Parathyroid adenoma (tissue), 2 donors: Measurements from ENCODE around the gene SPATA13.
"Not testable (repeated sequence)": the region's sequence is repeated elsewhere in the genome, so short reads cannot be mapped to it uniquely, and the experiment has no call there.

Experiments used
- H2AFZ ChIP-seq: fragments of 300-600 bp; sonication (generic); one replicate; pipeline ENCODE4 v1.7.0; 2017; ENCODE audit warnings: antibody characterized with exemption, mild to moderate bottlenecking
- H3K27ac ChIP-seq: fragments of 300-600 bp; sonication (generic); one replicate; pipeline ENCODE4 v1.7.0; 2017
- H3K27me3 ChIP-seq: fragments of 300-600 bp; sonication (generic); one replicate; pipeline ENCODE4 v1.7.0; 2017; ENCODE audit warnings: low read length; ENCODE audit not compliant: control insufficient read depth, insufficient read depth
- H3K36me3 ChIP-seq: fragments of 300-600 bp; sonication (generic); one replicate; pipeline ENCODE4 v1.7.0; 2017; ENCODE audit warnings: low read length; ENCODE audit not compliant: control insufficient read depth, insufficient read depth
- H3K4me1 ChIP-seq: fragments of 300-600 bp; sonication (generic); one replicate; pipeline ENCODE4 v1.7.0; 2017; ENCODE audit warnings: control low read depth
- H3K4me2 ChIP-seq: fragments of 300-600 bp; sonication (generic); one replicate; pipeline ENCODE4 v1.7.0; 2017; ENCODE audit warnings: low read length
- H3K4me3 ChIP-seq: fragments of 300-600 bp; sonication (generic); one replicate; pipeline ENCODE4 v1.7.0; 2017; ENCODE audit warnings: low read depth, low read length
- H3K79me2 ChIP-seq: fragments of 300-600 bp; sonication (generic); one replicate; pipeline ENCODE4 v1.7.0; 2017; ENCODE audit warnings: control low read depth
- H3K9ac ChIP-seq: fragments of 300-600 bp; sonication (generic); one replicate; pipeline ENCODE4 v1.7.0; 2017; ENCODE audit warnings: mild to moderate bottlenecking
- H3K9me3 ChIP-seq: fragments of 300-600 bp; sonication (generic); one replicate; pipeline ENCODE4 v1.7.0; 2017; ENCODE audit warnings: low read length; ENCODE audit not compliant: control insufficient read depth
- CTCF ChIP-seq: fragments of 300-600 bp; sonication (generic); IDR thresholded peaks from one replicate; pipeline ENCODE4 v1.7.0; 2017; ENCODE audit warnings: antibody characterized with exemption, mild to moderate bottlenecking
- donor health status: primary hyperparathyroidism.

Gene SPATA13

GRCh38 chr13:24323036-24323738, 162.7 kb downstream of the SPATA13 start:
- no peaks in the 10 kb centered on the region for H3K27me3 ChIP-seq
- no peaks in the 10 kb centered on the region for H3K9me3 ChIP-seq
- no peak overlapping the region for H2AFZ ChIP-seq
- H3K79me2 ChIP-seq, result no peaks in the 10 kb centered on the region
- H3K9ac ChIP-seq, result no peak overlapping the region
- no peaks in the 10 kb centered on the region for H3K36me3 ChIP-seq
- H3K27ac ChIP-seq, result no peak overlapping the region
- no peak overlapping the region for H3K4me2 ChIP-seq
- H3K4me1 ChIP-seq, result no peaks in the 10 kb centered on the region
- no peak for TF ChIP-seq CTCF
- no peak overlapping the region for H3K4me3 ChIP-seq

GRCh38 chr13:24323739-24324075, 163.2 kb downstream of the SPATA13 start:
- H3K36me3 ChIP-seq, result no peaks in the 10 kb centered on the region
- TF ChIP-seq CTCF, result no peak
- no peaks in the 10 kb centered on the region for H3K9me3 ChIP-seq
- no peaks in the 10 kb centered on the region for H3K4me1 ChIP-seq
- no peaks in the 10 kb centered on the region for H3K27me3 ChIP-seq
- H3K4me2 ChIP-seq, result no peak overlapping the region
- H2AFZ ChIP-seq, result no peak overlapping the region
- no peak overlapping the region for H3K4me3 ChIP-seq
- H3K9ac ChIP-seq, result no peak overlapping the region
- H3K27ac ChIP-seq, result no peak overlapping the region
- no peaks in the 10 kb centered on the region for H3K79me2 ChIP-seq

DNA sequence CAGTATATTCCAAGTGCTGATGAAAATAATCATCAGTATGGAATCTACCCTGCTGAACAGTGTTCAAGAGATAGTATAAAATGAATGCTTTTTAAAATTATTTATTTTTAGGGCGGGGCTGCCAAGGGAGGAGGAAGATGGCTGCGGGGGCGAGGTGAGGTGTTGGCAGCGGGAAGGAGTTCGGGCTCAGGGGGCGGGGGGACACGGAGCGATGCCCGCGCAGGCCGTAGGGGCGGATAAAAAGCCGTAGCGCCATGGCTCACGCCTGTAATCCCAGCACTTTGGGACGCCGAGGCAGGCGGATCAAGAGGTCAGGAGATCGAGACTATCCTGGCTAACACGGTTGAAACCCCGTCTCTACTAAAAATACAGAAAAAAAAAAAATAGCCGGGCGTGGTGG, 167.1 kb downstream of the SPATA13 start:
- not testable (repeated sequence) for H3K27ac ChIP-seq, H3K36me3 ChIP-seq, H3K4me2 ChIP-seq, H2AFZ ChIP-seq, H3K4me1 ChIP-seq, H3K9ac ChIP-seq, H3K4me3 ChIP-seq, H3K79me2 ChIP-seq, H3K9me3 ChIP-seq, H3K27me3 ChIP-seq

- Histone ChIP-seq H3K4me1 (no peaks in the 10 kb centered on the region), H3K4me3 (no peak overlapping the region), H3K9me3 (no peaks in the 10 kb centered on the region), H3K27me3 (no peaks in the 10 kb centered on the region), H3K79me2 (no peaks in the 10 kb centered on the region), H3K27ac (no peak overlapping the region), H3K36me3 (no peaks in the 10 kb centered on the region), H3K9ac (no peak overlapping the region), H3K4me2 (no peak overlapping the region), H2AFZ (no peak overlapping the region)
- TF ChIP-seq CTCF, result no peak
Observed at GRCh38 chr13:24328145-24328544, 167.6 kb downstream of the SPATA13 start.

DNA sequence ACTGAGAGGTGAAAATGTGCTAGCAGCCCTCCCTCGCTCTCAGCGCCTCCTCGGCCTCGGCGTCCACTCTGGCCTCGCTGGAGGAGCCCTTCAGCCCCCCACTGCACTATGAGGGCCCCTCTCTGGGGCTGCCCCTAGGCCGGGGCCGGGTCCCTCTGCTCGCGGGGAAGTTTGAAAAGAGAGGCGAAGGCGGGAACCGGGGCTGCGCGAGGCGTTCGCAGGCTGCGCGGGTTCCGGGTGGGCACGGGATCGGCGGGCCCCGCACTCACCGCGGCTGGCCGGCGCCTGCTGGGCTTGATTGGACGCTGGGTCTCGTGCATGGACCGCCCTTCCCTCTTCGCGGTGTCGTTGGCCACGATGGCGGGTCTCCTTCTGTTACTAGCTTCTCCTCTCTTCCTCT, 178.2 kb downstream of the SPATA13 start:
- Histone ChIP-seq H3K4me2 (no peak overlapping the region), H3K4me3 (no peak overlapping the region), H3K36me3 (no peaks in the 10 kb centered on the region), H3K4me1 (no peaks in the 10 kb centered on the region), H3K9me3 (no peaks in the 10 kb centered on the region), H3K27me3 (no peaks in the 10 kb centered on the region), H3K79me2 (no peaks in the 10 kb centered on the region), H3K9ac (no peak overlapping the region), H3K27ac (no peak overlapping the region), H2AFZ (no peak overlapping the region)
- no peak for TF ChIP-seq CTCF
